Stimulated activated CD4-positive, alpha-beta T cell treated with anti-CD3 and anti-CD28 coated beads, Interleukin-4, amount 100 ng/mL, for 24 hours (primary cell): ENCODE results near the gene EXD1.
"Not testable (repeated sequence)": the region's sequence is repeated elsewhere in the genome, so short reads cannot be mapped to it uniquely, and the experiment has no call there.

ENCODE experiments used
- DNase-seq: peaks from one replicate; pipeline ENCODE4 v3.0.0-alpha.2; 2020

Gene EXD1

GRCh38 chr15:41139112-41139511 is 91.4 kb downstream of the EXD1 start:
- not testable (repeated sequence) for DNase-seq

GRCh38 chr15:41135580-41135979 is 95.0 kb downstream of the EXD1 start:
- not testable (repeated sequence) for DNase-seq

GRCh38 chr15:41133454-41133853 is 97.1 kb downstream of the EXD1 start:
- DNase-seq, result no peak
